ENCODE data around the gene NIPA2.

- no peak for TF ChIP-seq POGK (CRISPR knock-in tag; conservative IDR thresholded peaks at IDR 0.05)
- no peak for TF ChIP-seq EZH2 (conservative IDR thresholded peaks at IDR 0.05; ENCODE audit: low read depth, low read length)
- TF ChIP-seq HMGA1 (CRISPR knock-in tag; conservative IDR thresholded peaks at IDR 0.05), result no peak
- TF ChIP-seq ZNF670 (CRISPR knock-in tag; IDR thresholded peaks at IDR 0.05; ENCODE audit: borderline replicate concordance), result no peak
- no peak for TF ChIP-seq CTCF (CRISPR knock-in tag; IDR thresholded peaks at IDR 0.05)
- no peak for TF ChIP-seq POLR2A (IDR thresholded peaks at IDR 0.05; ENCODE audit: insufficient read depth in 1 of 2, low read depth in 2 of 2, low read length in 2 of 2)
- TF ChIP-seq PRMT3 (CRISPR knock-in tag; IDR thresholded peaks at IDR 0.05; ENCODE audit: borderline replicate concordance, low read depth), result no peak
- TF ChIP-seq HIVEP1 (CRISPR knock-in tag; IDR thresholded peaks at IDR 0.05), result no peak
- no peak for TF ChIP-seq PRPF4 (IDR thresholded peaks at IDR 0.05; ENCODE audit: low read depth, low read length, poor library complexity, severe bottlenecking)
- TF ChIP-seq NR2F2 (IDR thresholded peaks at IDR 0.05; ENCODE audit: borderline replicate concordance, low read depth), result no peak
- TF ChIP-seq CREB1 (IDR thresholded peaks at IDR 0.05), result no peak
- TF ChIP-seq CREB1 (CRISPR knock-in tag; IDR thresholded peaks at IDR 0.05), result no peak
- no peak for TF ChIP-seq IRF9 (CRISPR knock-in tag; IDR thresholded peaks at IDR 0.05; ENCODE audit: borderline replicate concordance)
- TF ChIP-seq NFRKB (IDR thresholded peaks at IDR 0.05), result no peak
- TF ChIP-seq ZFP1 (CRISPR knock-in tag; IDR thresholded peaks at IDR 0.05), result no peak
Measured at GRCh38 chr15:22810853-22811338, 27.6 kb upstream of the NIPA2 start.
